H9 (cell line): ENCODE results near the gene TIMM13. TPM values are rescaled to one million over a fixed set of nuclear protein-coding genes. Genes with fewer than 3 reads are reported as not detected.

Source experiments
- DNase-seq: peaks from one replicate; pipeline ENCODE4 v3.0.0-alpha.2; 2017
- H2AFZ ChIP-seq: one replicate; pipeline ENCODE4 v1.6.1; 2013; ENCODE audit warnings: mild to moderate bottlenecking, low read length, control low read depth, moderate library complexity
- H2AK5ac ChIP-seq: 2 replicates; pipeline ENCODE4 v1.6.1; 2013; ENCODE audit warnings: low read length, control low read depth, mixed read lengths; ENCODE audit not compliant: insufficient read length
- H2BK120ac ChIP-seq: one replicate; pipeline ENCODE4 v1.6.1; 2013; ENCODE audit warnings: low read depth, mild to moderate bottlenecking, low read length, control low read depth, inconsistent platforms; ENCODE audit not compliant: poor library complexity, severe bottlenecking
- H2BK12ac ChIP-seq: 2 replicates; pipeline ENCODE4 v1.6.1; 2013; ENCODE audit warnings: low read length, control low read depth, mixed read lengths, low read depth; ENCODE audit not compliant: insufficient read length
- H2BK15ac ChIP-seq: 2 replicates; pipeline ENCODE4 v1.6.1; 2013; ENCODE audit warnings: low read depth, low read length, control low read depth
- H2BK20ac ChIP-seq: one replicate; pipeline ENCODE4 v1.6.1; 2013; ENCODE audit warnings: low read depth, mild to moderate bottlenecking, low read length, control low read depth, inconsistent platforms; ENCODE audit not compliant: poor library complexity, severe bottlenecking
- H2BK5ac ChIP-seq: 2 replicates; pipeline ENCODE4 v1.6.1; 2013; ENCODE audit warnings: low read length, control low read depth, mixed read lengths; ENCODE audit not compliant: insufficient read length
- H3K14ac ChIP-seq: 2 replicates; pipeline ENCODE4 v1.6.1; 2013; ENCODE audit warnings: low read length, control low read depth; ENCODE audit not compliant: insufficient read depth
- H3K18ac ChIP-seq: 2 replicates; pipeline ENCODE4 v1.6.1; 2013; ENCODE audit warnings: low read depth, mild to moderate bottlenecking, mixed read lengths, low read length, control low read depth; ENCODE audit not compliant: insufficient read length
- H3K23ac ChIP-seq: 2 replicates; pipeline ENCODE4 v1.6.1; 2013; ENCODE audit warnings: low read length, control low read depth, mixed read lengths, low read depth; ENCODE audit not compliant: insufficient read length
- H3K23me2 ChIP-seq: 2 replicates; pipeline ENCODE4 v1.6.1; 2013; ENCODE audit warnings: low read depth, mild to moderate bottlenecking, mixed read lengths, low read length, control low read depth; ENCODE audit not compliant: insufficient read length, poor library complexity, severe bottlenecking
- H3K27ac ChIP-seq: 2 replicates; pipeline ENCODE4 v1.5.1; 2013; ENCODE audit warnings: low read length, control low read depth, mixed read lengths, low read depth; ENCODE audit not compliant: insufficient read length
- H3K27me3 ChIP-seq: 2 replicates; pipeline ENCODE4 v1.6.1; 2013; ENCODE audit warnings: low read length, control low read depth, inconsistent platforms; ENCODE audit not compliant: insufficient read depth
- H3K4ac ChIP-seq: 2 replicates; pipeline ENCODE4 v1.6.1; 2013; ENCODE audit warnings: low read depth, mild to moderate bottlenecking, control low read depth, inconsistent platforms, low read length, moderate library complexity
- H3K4me1 ChIP-seq: 2 replicates; pipeline ENCODE4 v1.6.1; 2013; ENCODE audit warnings: low read length, control low read depth, inconsistent platforms; ENCODE audit not compliant: insufficient read depth
- H3K4me2 ChIP-seq: 2 replicates; pipeline ENCODE4 v1.6.1; 2013; ENCODE audit warnings: low read length, control low read depth, mixed read lengths; ENCODE audit not compliant: insufficient read length, insufficient read depth
- H3K56ac ChIP-seq: 2 replicates; pipeline ENCODE4 v1.6.1; 2013; ENCODE audit warnings: low read depth, mild to moderate bottlenecking, mixed read lengths, low read length, control low read depth; ENCODE audit not compliant: insufficient read length
- H3K79me1 ChIP-seq: 2 replicates; pipeline ENCODE4 v1.6.1; 2013; ENCODE audit warnings: low read depth, mild to moderate bottlenecking, moderate library complexity, low read length, control low read depth, inconsistent platforms; ENCODE audit not compliant: insufficient read depth, poor library complexity, severe bottlenecking
- H3K79me2 ChIP-seq: 2 replicates; pipeline ENCODE4 v1.6.1; 2013; ENCODE audit warnings: low read length, control low read depth, inconsistent platforms; ENCODE audit not compliant: insufficient read depth
- H3K9ac ChIP-seq: 2 replicates; pipeline ENCODE4 v1.6.1; 2013; ENCODE audit warnings: low read length, control low read depth, mixed read lengths; ENCODE audit not compliant: insufficient read length; ENCODE audit errors: extremely low read depth
- H3K9me3 ChIP-seq: one replicate; pipeline ENCODE4 v1.6.1; 2013; ENCODE audit warnings: low read depth, low read length, inconsistent platforms; ENCODE audit not compliant: control insufficient read depth
- H3T11ph ChIP-seq: one replicate; pipeline ENCODE4 v1.6.1; 2013; ENCODE audit warnings: mild to moderate bottlenecking, low read length, control low read depth, inconsistent platforms
- H4K20me1 ChIP-seq: one replicate; pipeline ENCODE4 v1.6.1; 2013; ENCODE audit not compliant: control insufficient read depth, insufficient read length, insufficient read depth
- H4K5ac ChIP-seq: 2 replicates; pipeline ENCODE4 v1.6.1; 2013; ENCODE audit warnings: low read depth, mild to moderate bottlenecking, mixed read lengths, low read length, control low read depth; ENCODE audit not compliant: insufficient read length
- H4K8ac ChIP-seq: replicated peaks from 2 replicates; pipeline ENCODE4 v1.6.1; 2013; ENCODE audit warnings: low read length, control low read depth, mixed read lengths, low read depth; ENCODE audit not compliant: insufficient read length
- H4K91ac ChIP-seq: 2 replicates; pipeline ENCODE4 v1.6.1; 2013; ENCODE audit warnings: low read depth, mild to moderate bottlenecking, moderate library complexity, mixed read lengths, low read length, control low read depth; ENCODE audit not compliant: insufficient read length
- H3K27ac Mint-ChIP-seq, 3 experiments: 2 replicates in 2 of 3; 3 replicates in 1 of 3; pipeline ENCODE4 v1.8.0; 2020 to 2021; ENCODE audit warnings: mixed read lengths in 3 of 3, mild to moderate bottlenecking in 1 of 3, moderate library complexity in 1 of 3
- H3K27me3 Mint-ChIP-seq: 2 replicates; pipeline ENCODE4 v1.8.0; 2021; ENCODE audit warnings: low read depth, mild to moderate bottlenecking, moderate library complexity, mixed read lengths
- H3K36me3 Mint-ChIP-seq, 3 experiments: 2 replicates in 2 of 3; 3 replicates in 1 of 3; pipeline ENCODE4 v1.8.0; 2020 to 2021; ENCODE audit warnings: low read depth in 3 of 3, mixed read lengths in 3 of 3; ENCODE audit not compliant: insufficient read depth in 1 of 3
- H3K4me1 Mint-ChIP-seq, 2 experiments: 2 replicates each; pipeline ENCODE4 v1.8.0; 2020; ENCODE audit warnings: mixed read lengths in 2 of 2
- H3K4me3 Mint-ChIP-seq, 2 experiments: 2 replicates in 1 of 2; 3 replicates in 1 of 2; pipeline ENCODE4 v1.8.0; 2020 to 2021; ENCODE audit warnings: mild to moderate bottlenecking in 2 of 2, mixed read lengths in 2 of 2, moderate library complexity in 1 of 2
- H3K9me3 Mint-ChIP-seq, 2 experiments: 2 replicates in 1 of 2; 3 replicates in 1 of 2; pipeline ENCODE4 v1.8.0; 2020; ENCODE audit warnings: mild to moderate bottlenecking in 2 of 2, mixed read lengths in 2 of 2, moderate library complexity in 1 of 2
- WGBS: extraction: QIAGEN DNeasy Blood & Tissue Kit; methylation state at CpG from one replicate; pipeline ENCODE4 v1.1.7; 2013; ENCODE audit warnings: missing lambda C conversion rate, low lambda C conversion rate, mixed read lengths; ENCODE audit not compliant: insufficient read length; ENCODE audit errors: extremely low coverage; 5-methylcytosine and 5-hydroxymethylcytosine counted together
- total RNA-seq: library from RNA; stranded (reverse); gene quantifications from 2 replicates; pipeline ENCODE4 v1.2.1, GENCODE V29; 2021
- TF ChIP-seq, protein P1 (sequence below): fragments of 200-600 bp; sonication (generic); conservative IDR thresholded peaks from 3 replicates; pipeline ENCODE4 v1.8.0; 2021; ENCODE audit warnings: antibody characterized with exemption, mild to moderate bottlenecking

The TIMM13 gene
- total RNA-seq, 1 experiment from 2014 or later = 214 TPM

DNA sequence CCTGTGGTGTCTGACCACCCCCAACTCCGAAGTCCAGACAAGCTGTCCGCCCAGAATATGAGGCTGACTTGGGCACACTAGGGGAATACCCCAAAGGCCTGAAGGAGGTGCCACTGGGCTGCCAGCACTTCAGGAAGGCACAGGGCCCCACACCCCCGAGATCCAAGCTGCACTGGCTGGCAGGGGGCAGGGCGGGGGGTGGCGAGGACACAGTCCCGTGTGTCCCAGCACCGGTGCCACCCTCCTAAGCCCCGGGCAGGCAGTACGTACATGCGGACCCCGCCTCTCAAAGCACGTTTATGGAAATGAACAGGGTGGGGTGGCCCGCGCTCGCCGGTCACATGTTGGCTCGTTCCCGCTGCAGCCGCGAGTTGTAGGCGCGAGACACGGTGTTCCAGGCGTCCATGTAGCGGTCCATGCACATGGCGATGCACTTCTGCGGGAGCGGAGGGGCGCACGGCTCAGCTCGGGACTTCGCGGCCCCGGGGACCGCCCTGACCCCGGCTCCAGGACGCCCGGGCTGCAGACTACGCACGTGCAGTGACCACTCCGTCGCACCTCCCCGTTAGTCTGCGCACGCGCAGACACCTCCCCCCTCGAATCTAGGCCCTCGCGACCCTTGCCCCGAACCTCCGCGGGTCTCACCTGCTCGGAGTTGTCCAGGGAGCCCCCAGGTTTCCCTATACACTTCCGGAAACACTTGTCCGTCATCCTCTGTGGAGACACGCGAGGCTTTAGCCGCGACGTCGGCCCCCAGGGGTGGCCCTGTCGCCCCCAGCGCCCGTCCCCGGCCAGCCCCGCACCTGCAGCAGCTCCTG lies 566 bp downstream of the TIMM13 start:
- DNase-seq = peak; percentile 70
- Histone ChIP-seq H3K79me1 (no peaks in the 10 kb centered on the region), H3K4ac (peak overlapping the region; percentile 82; the same call in 1 of the 2 replicates)

More for the DNA sequence above, 566 bp downstream of the TIMM13 start:
- Histone ChIP-seq H3K4me1 (no peaks in the 10 kb centered on the region; the same call in 1 of the 2 replicates), H4K91ac (peak overlapping the region; percentile 80), H2BK120ac (peak overlapping the region; percentile 83), H2AFZ (no peak overlapping the region), H2BK20ac (no peak overlapping the region), H4K8ac (no peak overlapping the region), H3K23ac (no peak overlapping the region), H2BK5ac (no peak overlapping the region), H3K4me2 (peak overlapping the region; percentile 60), H4K20me1 (no peaks in the 10 kb centered on the region), H3K18ac (peak overlapping the region; percentile 99), H3K79me2 (peaks cover 2% of the 10 kb centered on the region; the same call in 1 of the 2 replicates), H2BK15ac (no peak overlapping the region), H4K5ac (peak overlapping the region; percentile 45), H3K9me3 (no peaks in the 10 kb centered on the region), H3T11ph (no peak overlapping the region), H3K9ac (peak overlapping the region; percentile 93), H3K27me3 (no peaks in the 10 kb centered on the region), H2BK12ac (no peak overlapping the region), H3K56ac (no peak overlapping the region), H3K27ac (peak overlapping the region; percentile 13), H3K14ac (peak overlapping the region; percentile 97; the same call in 1 of the 2 replicates), H3K23me2 (peaks cover 9% of the 10 kb centered on the region), H2AK5ac (no peak overlapping the region)
- H3K36me3 Mint-ChIP-seq = peaks cover 6 to 30% (median 26%) of the 10 kb centered on the region in 3 experiments; a peak in 6 of 7 replicates
- TF ChIP-seq, protein P1, sequence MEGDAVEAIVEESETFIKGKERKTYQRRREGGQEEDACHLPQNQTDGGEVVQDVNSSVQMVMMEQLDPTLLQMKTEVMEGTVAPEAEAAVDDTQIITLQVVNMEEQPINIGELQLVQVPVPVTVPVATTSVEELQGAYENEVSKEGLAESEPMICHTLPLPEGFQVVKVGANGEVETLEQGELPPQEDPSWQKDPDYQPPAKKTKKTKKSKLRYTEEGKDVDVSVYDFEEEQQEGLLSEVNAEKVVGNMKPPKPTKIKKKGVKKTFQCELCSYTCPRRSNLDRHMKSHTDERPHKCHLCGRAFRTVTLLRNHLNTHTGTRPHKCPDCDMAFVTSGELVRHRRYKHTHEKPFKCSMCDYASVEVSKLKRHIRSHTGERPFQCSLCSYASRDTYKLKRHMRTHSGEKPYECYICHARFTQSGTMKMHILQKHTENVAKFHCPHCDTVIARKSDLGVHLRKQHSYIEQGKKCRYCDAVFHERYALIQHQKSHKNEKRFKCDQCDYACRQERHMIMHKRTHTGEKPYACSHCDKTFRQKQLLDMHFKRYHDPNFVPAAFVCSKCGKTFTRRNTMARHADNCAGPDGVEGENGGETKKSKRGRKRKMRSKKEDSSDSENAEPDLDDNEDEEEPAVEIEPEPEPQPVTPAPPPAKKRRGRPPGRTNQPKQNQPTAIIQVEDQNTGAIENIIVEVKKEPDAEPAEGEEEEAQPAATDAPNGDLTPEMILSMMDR = peak; percentile 25; the same call in 1 of the 3 replicates
- H3K4me1 Mint-ChIP-seq = peaks cover 16 to 26% of the 10 kb centered on the region in 2 experiments
- peaks cover 2% of the 10 kb centered on the region; the same call in 1 of the 2 replicates for H3K27me3 Mint-ChIP-seq
- peak overlapping the region; percentile 91 to 93 for H3K4me3 Mint-ChIP-seq
- H3K9me3 Mint-ChIP-seq = no peaks in the 10 kb centered on the region
- peak overlapping the region; percentile 98 to 99 (median 99) for H3K27ac Mint-ChIP-seq
- no CpG with 5 or more reads among the region's 66 CpGs for WGBS
